Fibroblast of peridontal ligament (primary cell): ENCODE data around the gene HLA-DPB1.

Experiments used
- DNase-seq: peaks from one replicate; pipeline ENCODE4 v3.0.0-alpha.2; 2010; ENCODE audit errors: extremely low read depth

HLA-DPB1 gene

GRCh38 chr6:33103776-33104175 lies 28.0 kb downstream of the HLA-DPB1 start:
- no peak for DNase-seq

- no peak for DNase-seq
Observed at GRCh38 chr6:33104887-33105286, 29.1 kb downstream of the HLA-DPB1 start.

GRCh38 chr6:33105386-33105785 lies 29.6 kb downstream of the HLA-DPB1 start:
- no peak for DNase-seq

GRCh38 chr6:33105916-33106871 lies 30.4 kb downstream of the HLA-DPB1 start:
- no peak for DNase-seq

GRCh38 chr6:33107641-33108040 lies 31.9 kb downstream of the HLA-DPB1 start:
- DNase-seq = no peak

- no peak for DNase-seq
Observed at GRCh38 chr6:33108307-33108706, 32.5 kb downstream of the HLA-DPB1 start.

GRCh38 chr6:33112148-33112547 lies 36.4 kb downstream of the HLA-DPB1 start:
- DNase-seq = peak; percentile 63

GRCh38 chr6:33113755-33114154 lies 38.0 kb downstream of the HLA-DPB1 start:
- no peak for DNase-seq

- DNase-seq = no peak
Observed at GRCh38 chr6:33114406-33114805, 38.6 kb downstream of the HLA-DPB1 start.

- no peak for DNase-seq
Observed at GRCh38 chr6:33116417-33116816, 40.6 kb downstream of the HLA-DPB1 start.

GRCh38 chr6:33116841-33117711 lies 41.3 kb downstream of the HLA-DPB1 start:
- DNase-seq = no peak

- no peak for DNase-seq
Observed at GRCh38 chr6:33117811-33118277, 42.1 kb downstream of the HLA-DPB1 start.

- DNase-seq = peak; percentile 68
Observed at GRCh38 chr6:33118525-33119123, 42.8 kb downstream of the HLA-DPB1 start.

GRCh38 chr6:33120001-33120400 lies 44.2 kb downstream of the HLA-DPB1 start:
- DNase-seq = no peak

- no peak for DNase-seq
Observed at GRCh38 chr6:33123181-33123580, 47.4 kb downstream of the HLA-DPB1 start.

- peak; percentile 68 for DNase-seq
Observed at GRCh38 chr6:33123732-33124524, 48.1 kb downstream of the HLA-DPB1 start.

GRCh38 chr6:33124525-33124901 lies 48.7 kb downstream of the HLA-DPB1 start:
- no peak for DNase-seq

- no peak for DNase-seq
Observed at GRCh38 chr6:33124947-33125346, 49.2 kb downstream of the HLA-DPB1 start.

- DNase-seq = peak; percentile 39
Observed at GRCh38 chr6:33126101-33126714, 50.4 kb downstream of the HLA-DPB1 start.

GRCh38 chr6:33128318-33128717 lies 52.5 kb downstream of the HLA-DPB1 start:
- no peak for DNase-seq

GRCh38 chr6:33132081-33132524 lies 56.3 kb downstream of the HLA-DPB1 start:
- DNase-seq = peak; percentile 34
